ENCODE results near the gene PDSS2.
"Not testable (repeated sequence)": the region's sequence is repeated elsewhere in the genome, so short reads cannot be mapped to it uniquely, and the experiment has no call there.

PDSS2 gene

GRCh38 chr6:107118976-107119375, 340.4 kb downstream of the PDSS2 start:
- Histone ChIP-seq H3K9ac (ENCODE audit: low read depth, low read length) (peak overlapping the region; percentile 69; the same call in 1 of the 2 replicates), H3K4me1 (ENCODE audit: insufficient read depth, low read length) (peaks cover 22% of the 10 kb centered on the region; the same call in 1 of the 2 replicates), H3K9me3 (ENCODE audit: insufficient read depth, low read depth, low read length) (no peaks in the 10 kb centered on the region), H3K4me3 (ENCODE audit: low read length) (no peak overlapping the region), H3K36me3 (ENCODE audit: insufficient read depth, low read depth, low read length) (no peaks in the 10 kb centered on the region), H3K27me3 (ENCODE audit: insufficient read depth, low read length) (no peaks in the 10 kb centered on the region), H3K27ac (ENCODE audit: low read length) (peak overlapping the region; percentile 55)

GRCh38 chr6:107118540-107118939, 340.8 kb downstream of the PDSS2 start:
- H3K4me1 ChIP-seq (ENCODE audit: insufficient read depth, low read length): peaks cover 26% of the 10 kb centered on the region; the same call in 1 of the 2 replicates

GRCh38 chr6:107116931-107117330, 342.4 kb downstream of the PDSS2 start:
- Histone ChIP-seq H3K36me3 (ENCODE audit: insufficient read depth, low read depth, low read length) (peaks cover 5% of the 10 kb centered on the region; the same call in 1 of the 2 replicates), H3K4me1 (ENCODE audit: insufficient read depth, low read length) (peaks cover 27% of the 10 kb centered on the region; the same call in 1 of the 2 replicates)

More at GRCh38 chr6:107118540-107118939, 340.8 kb downstream of the PDSS2 start:
- H3K27me3 ChIP-seq (ENCODE audit: insufficient read depth, low read length); H3K36me3 ChIP-seq (ENCODE audit: insufficient read depth, low read depth, low read length); H3K9me3 ChIP-seq (ENCODE audit: insufficient read depth, low read depth, low read length); H3K4me3 ChIP-seq (ENCODE audit: low read length): not testable (repeated sequence)
- H3K9ac ChIP-seq (ENCODE audit: low read depth, low read length): peak overlapping the region; percentile 69; the same call in 1 of the 2 replicates
- H3K27ac ChIP-seq (ENCODE audit: low read length): peak overlapping the region; percentile 55

GRCh38 chr6:107116328-107116892, 343.0 kb downstream of the PDSS2 start:
- peak overlapping the region; percentile 82 for H3K27ac ChIP-seq (ENCODE audit: low read length)
- H3K9ac ChIP-seq (ENCODE audit: low read depth, low read length): peak overlapping the region; percentile 85

More at GRCh38 chr6:107116931-107117330, 342.4 kb downstream of the PDSS2 start:
- peak overlapping the region; percentile 62 for H3K4me3 ChIP-seq (ENCODE audit: low read length)
- no peaks in the 10 kb centered on the region for H3K9me3 ChIP-seq (ENCODE audit: insufficient read depth, low read depth, low read length)
- H3K27ac ChIP-seq (ENCODE audit: low read length): no peak overlapping the region
- no peaks in the 10 kb centered on the region for H3K27me3 ChIP-seq (ENCODE audit: insufficient read depth, low read length)
- H3K9ac ChIP-seq (ENCODE audit: low read depth, low read length): peak overlapping the region; percentile 69; the same call in 1 of the 2 replicates

GRCh38 chr6:107115695-107116327, 343.6 kb downstream of the PDSS2 start:
- Histone ChIP-seq H3K27ac (ENCODE audit: low read length) (peak overlapping the region; percentile 82), H3K9me3 (ENCODE audit: insufficient read depth, low read depth, low read length) (no peaks in the 10 kb centered on the region), H3K27me3 (ENCODE audit: insufficient read depth, low read length) (no peaks in the 10 kb centered on the region), H3K4me3 (ENCODE audit: low read length) (peak overlapping the region; percentile 62), H3K36me3 (ENCODE audit: insufficient read depth, low read depth, low read length) (peaks cover 6% of the 10 kb centered on the region; the same call in 1 of the 2 replicates), H3K4me1 (ENCODE audit: insufficient read depth, low read length) (peaks cover 21% of the 10 kb centered on the region; the same call in 1 of the 2 replicates), H3K9ac (ENCODE audit: low read depth, low read length) (peak overlapping the region; percentile 85)

More at GRCh38 chr6:107116328-107116892, 343.0 kb downstream of the PDSS2 start:
- no peaks in the 10 kb centered on the region for H3K27me3 ChIP-seq (ENCODE audit: insufficient read depth, low read length)
- H3K9me3 ChIP-seq (ENCODE audit: insufficient read depth, low read depth, low read length): no peaks in the 10 kb centered on the region
- H3K4me1 ChIP-seq (ENCODE audit: insufficient read depth, low read length): peaks cover 22% of the 10 kb centered on the region; the same call in 1 of the 2 replicates
- H3K4me3 ChIP-seq (ENCODE audit: low read length): peak overlapping the region; percentile 62
- peaks cover 6% of the 10 kb centered on the region; the same call in 1 of the 2 replicates for H3K36me3 ChIP-seq (ENCODE audit: insufficient read depth, low read depth, low read length)

GRCh38 chr6:107114926-107115694, 344.3 kb downstream of the PDSS2 start, which contains the start of gene BEND3:
TSS of gene BEND3 (minus strand) at chr6:107115515. CDS start at chr6:107099285, 16,230 bp downstream.
- Histone ChIP-seq H3K4me3 (ENCODE audit: low read length) (peak within 1 kb of the TSS; percentile 90), H3K9me3 (ENCODE audit: insufficient read depth, low read depth, low read length) (no peaks in the 10 kb centered on the region), H3K36me3 (ENCODE audit: insufficient read depth, low read depth, low read length) (peaks cover 6% of the 10 kb centered on the region; the same call in 1 of the 2 replicates), H3K27ac (ENCODE audit: low read length) (peak within 1 kb of the TSS; percentile 82), H3K4me1 (ENCODE audit: insufficient read depth, low read length) (peaks cover 21% of the 10 kb centered on the region; the same call in 1 of the 2 replicates), H3K27me3 (ENCODE audit: insufficient read depth, low read length) (no peaks in the 10 kb centered on the region), H3K9ac (ENCODE audit: low read depth, low read length) (peak within 1 kb of the TSS; percentile 93)

- H3K9me3 ChIP-seq (ENCODE audit: insufficient read depth, low read depth, low read length): no peaks in the 10 kb centered on the region
- peak overlapping the region; percentile 93 for H3K9ac ChIP-seq (ENCODE audit: low read depth, low read length)
- H3K4me3 ChIP-seq (ENCODE audit: low read length): peak overlapping the region; percentile 90
- H3K4me1 ChIP-seq (ENCODE audit: insufficient read depth, low read length): peaks cover 21% of the 10 kb centered on the region; the same call in 1 of the 2 replicates
- no peaks in the 10 kb centered on the region for H3K27me3 ChIP-seq (ENCODE audit: insufficient read depth, low read length)
- H3K27ac ChIP-seq (ENCODE audit: low read length): peak overlapping the region; percentile 66
- peaks cover 6% of the 10 kb centered on the region; the same call in 1 of the 2 replicates for H3K36me3 ChIP-seq (ENCODE audit: insufficient read depth, low read depth, low read length)
Measured at GRCh38 chr6:107114213-107114925, 345.0 kb downstream of the PDSS2 start.

- Histone ChIP-seq H3K9ac (ENCODE audit: low read depth, low read length) (no peak overlapping the region), H3K4me1 (ENCODE audit: insufficient read depth, low read length) (peaks cover 20% of the 10 kb centered on the region), H3K27ac (ENCODE audit: low read length) (no peak overlapping the region), H3K4me3 (ENCODE audit: low read length) (no peak overlapping the region), H3K9me3 (ENCODE audit: insufficient read depth, low read depth, low read length) (no peaks in the 10 kb centered on the region), H3K36me3 (ENCODE audit: insufficient read depth, low read depth, low read length) (peaks cover 6% of the 10 kb centered on the region), H3K27me3 (ENCODE audit: insufficient read depth, low read length) (no peaks in the 10 kb centered on the region)
Measured at GRCh38 chr6:107110200-107110599, 349.2 kb downstream of the PDSS2 start.

GRCh38 chr6:107108201-107108890, 351.0 kb downstream of the PDSS2 start:
- Histone ChIP-seq H3K9me3 (ENCODE audit: insufficient read depth, low read depth, low read length) (no peaks in the 10 kb centered on the region), H3K4me3 (ENCODE audit: low read length) (no peak overlapping the region), H3K9ac (ENCODE audit: low read depth, low read length) (0 out of 2 replicates have a peak overlapping the region, but pooled peaks have one; percentile 17), H3K4me1 (ENCODE audit: insufficient read depth, low read length) (peaks cover 14% of the 10 kb centered on the region), H3K27ac (ENCODE audit: low read length) (no peak overlapping the region), H3K27me3 (ENCODE audit: insufficient read depth, low read length) (no peaks in the 10 kb centered on the region), H3K36me3 (ENCODE audit: insufficient read depth, low read depth, low read length) (peaks cover 6% of the 10 kb centered on the region)

GRCh38 chr6:107107791-107108190, 351.6 kb downstream of the PDSS2 start:
- Histone ChIP-seq H3K9me3 (ENCODE audit: insufficient read depth, low read depth, low read length) (no peaks in the 10 kb centered on the region), H3K36me3 (ENCODE audit: insufficient read depth, low read depth, low read length) (peaks cover 6% of the 10 kb centered on the region), H3K27ac (ENCODE audit: low read length) (no peak overlapping the region), H3K27me3 (ENCODE audit: insufficient read depth, low read length) (no peaks in the 10 kb centered on the region), H3K4me1 (ENCODE audit: insufficient read depth, low read length) (peaks cover 19% of the 10 kb centered on the region), H3K9ac (ENCODE audit: low read depth, low read length) (0 out of 2 replicates have a peak overlapping the region, but pooled peaks have one; percentile 17), H3K4me3 (ENCODE audit: low read length) (no peak overlapping the region)
